Activated naive CD8-positive, alpha-beta T cell (primary cell): ENCODE data around the gene KLHL36.
A peak's percentile ranks its signal among the peaks of the same experiment; 100 is the strongest.
"Not testable (repeated sequence)": the region's sequence is repeated elsewhere in the genome, so short reads cannot be mapped to it uniquely, and the experiment has no call there.

Experiments used
- H3K27ac Mint-ChIP-seq: one replicate; pipeline ENCODE4 v1.8.0; 2021; ENCODE audit warnings: mixed read lengths
- H3K27me3 Mint-ChIP-seq: one replicate; pipeline ENCODE4 v1.8.0; 2021; ENCODE audit warnings: mixed read lengths
- H3K36me3 Mint-ChIP-seq: one replicate; pipeline ENCODE4 v1.8.0; 2021; ENCODE audit warnings: mixed read lengths
- H3K4me1 Mint-ChIP-seq: one replicate; pipeline ENCODE4 v1.8.0; 2021; ENCODE audit warnings: low read depth, mixed read lengths
- H3K4me3 Mint-ChIP-seq: one replicate; pipeline ENCODE4 v1.8.0; 2021; ENCODE audit warnings: mild to moderate bottlenecking, mixed read lengths
- H3K9me3 Mint-ChIP-seq: one replicate; pipeline ENCODE4 v1.8.0; 2021; ENCODE audit warnings: low read depth, mixed read lengths

The KLHL36 gene

GRCh38 chr16:84683691-84684591 lies 35.6 kb downstream of the KLHL36 start:
- peaks cover 4% of the 10 kb centered on the region for H3K27me3 Mint-ChIP-seq
- no peaks in the 10 kb centered on the region for H3K36me3 Mint-ChIP-seq
- no peak overlapping the region for H3K4me3 Mint-ChIP-seq
- no peaks in the 10 kb centered on the region for H3K4me1 Mint-ChIP-seq
- no peak overlapping the region for H3K27ac Mint-ChIP-seq
- no peaks in the 10 kb centered on the region for H3K9me3 Mint-ChIP-seq

- no peaks in the 10 kb centered on the region for H3K4me1 Mint-ChIP-seq
- no peak overlapping the region for H3K27ac Mint-ChIP-seq
- H3K4me3 Mint-ChIP-seq = no peak overlapping the region
- no peaks in the 10 kb centered on the region for H3K9me3 Mint-ChIP-seq
- peaks cover 4% of the 10 kb centered on the region for H3K27me3 Mint-ChIP-seq
- H3K36me3 Mint-ChIP-seq = no peaks in the 10 kb centered on the region
These were observed 36.3 kb downstream of the KLHL36 start for GRCh38 chr16:84684592-84684965.

GRCh38 chr16:84685210-84685609 lies 36.9 kb downstream of the KLHL36 start:
- H3K36me3 Mint-ChIP-seq = no peaks in the 10 kb centered on the region
- no peak overlapping the region for H3K27ac Mint-ChIP-seq

GRCh38 chr16:84686707-84687298 lies 38.5 kb downstream of the KLHL36 start:
- Mint-ChIP-seq H3K4me3 (no peak overlapping the region), H3K9me3 (no peaks in the 10 kb centered on the region), H3K27ac (no peak overlapping the region), H3K27me3 (no peaks in the 10 kb centered on the region), H3K4me1 (no peaks in the 10 kb centered on the region), H3K36me3 (no peaks in the 10 kb centered on the region)

More at GRCh38 chr16:84685210-84685609, 36.9 kb downstream of the KLHL36 start:
- Mint-ChIP-seq H3K9me3 (no peaks in the 10 kb centered on the region), H3K4me3 (no peak overlapping the region), H3K27me3 (peaks cover 4% of the 10 kb centered on the region), H3K4me1 (no peaks in the 10 kb centered on the region)

- Mint-ChIP-seq H3K36me3 (peaks cover 3% of the 10 kb centered on the region), H3K9me3 (no peaks in the 10 kb centered on the region), H3K27ac (no peak overlapping the region), H3K4me3 (no peak overlapping the region), H3K27me3 (no peaks in the 10 kb centered on the region), H3K4me1 (no peaks in the 10 kb centered on the region)
These were observed 39.4 kb downstream of the KLHL36 start for GRCh38 chr16:84687715-84688114.

GRCh38 chr16:84688163-84688562 lies 39.9 kb downstream of the KLHL36 start:
- H3K36me3 Mint-ChIP-seq, H3K27ac Mint-ChIP-seq, H3K9me3 Mint-ChIP-seq, H3K27me3 Mint-ChIP-seq, H3K4me1 Mint-ChIP-seq, H3K4me3 Mint-ChIP-seq: not testable (repeated sequence)

GRCh38 chr16:84689111-84689510 lies 40.8 kb downstream of the KLHL36 start:
- Mint-ChIP-seq H3K27ac (no peak overlapping the region), H3K4me1 (no peaks in the 10 kb centered on the region), H3K36me3 (peaks cover 3% of the 10 kb centered on the region), H3K4me3 (no peak overlapping the region), H3K9me3 (no peaks in the 10 kb centered on the region), H3K27me3 (no peaks in the 10 kb centered on the region)

GRCh38 chr16:84690088-84690819 lies 41.9 kb downstream of the KLHL36 start:
- H3K27me3 Mint-ChIP-seq = no peaks in the 10 kb centered on the region
- peaks cover 3% of the 10 kb centered on the region for H3K36me3 Mint-ChIP-seq
- no peak overlapping the region for H3K27ac Mint-ChIP-seq
- no peak overlapping the region for H3K4me3 Mint-ChIP-seq
- no peaks in the 10 kb centered on the region for H3K4me1 Mint-ChIP-seq
- no peaks in the 10 kb centered on the region for H3K9me3 Mint-ChIP-seq

- H3K36me3 Mint-ChIP-seq = peaks cover 3% of the 10 kb centered on the region
- no peaks in the 10 kb centered on the region for H3K4me1 Mint-ChIP-seq
- no peaks in the 10 kb centered on the region for H3K27me3 Mint-ChIP-seq
- H3K9me3 Mint-ChIP-seq = no peaks in the 10 kb centered on the region
- H3K27ac Mint-ChIP-seq = no peak overlapping the region
- H3K4me3 Mint-ChIP-seq = no peak overlapping the region
These were observed 44.3 kb downstream of the KLHL36 start for GRCh38 chr16:84692451-84693214.

GRCh38 chr16:84693869-84694268 lies 45.6 kb downstream of the KLHL36 start:
- H3K27ac Mint-ChIP-seq, H3K36me3 Mint-ChIP-seq, H3K4me3 Mint-ChIP-seq, H3K4me1 Mint-ChIP-seq, H3K27me3 Mint-ChIP-seq, H3K9me3 Mint-ChIP-seq: not testable (repeated sequence)

- H3K4me1 Mint-ChIP-seq = peaks cover 6% of the 10 kb centered on the region
These were observed 46.7 kb downstream of the KLHL36 start for GRCh38 chr16:84694980-84695379.

GRCh38 chr16:84699147-84699711 lies 50.9 kb downstream of the KLHL36 start:
- Mint-ChIP-seq H3K4me1 (peaks cover 37% of the 10 kb centered on the region), H3K27ac (peak overlapping the region; percentile 90), H3K27me3 (no peaks in the 10 kb centered on the region), H3K9me3 (no peaks in the 10 kb centered on the region), H3K4me3 (peak overlapping the region; percentile 89), H3K36me3 (no peaks in the 10 kb centered on the region)

More at GRCh38 chr16:84694980-84695379, 46.7 kb downstream of the KLHL36 start:
- Mint-ChIP-seq H3K27me3 (no peaks in the 10 kb centered on the region), H3K4me3 (no peak overlapping the region), H3K27ac (no peak overlapping the region), H3K36me3 (peaks cover 3% of the 10 kb centered on the region), H3K9me3 (no peaks in the 10 kb centered on the region)

- Mint-ChIP-seq H3K4me3 (peak within 1 kb of the TSS; percentile 99), H3K9me3 (no peaks in the 10 kb centered on the region), H3K27me3 (no peaks in the 10 kb centered on the region), H3K4me1 (peaks cover 44% of the 10 kb centered on the region), H3K27ac (peak within 1 kb of the TSS; percentile 97), H3K36me3 (no peaks in the 10 kb centered on the region)
These were observed 51.6 kb downstream of the KLHL36 start, which contains the start of gene USP10 for GRCh38 chr16:84699712-84700445. TSS of gene USP10 (plus strand) at chr16:84700000. CDS start at chr16:84700091, 91 bp downstream.
